ENCODE measurements around the gene HCN3.
"Not testable (repeated sequence)": the region's sequence is repeated elsewhere in the genome, so short reads cannot be mapped to it uniquely, and the experiment has no call there.

HCN3 gene

GRCh38 chr1:155277070-155277901, at the start of gene HCN3:
Gene HCN3, plus strand, starts transcription at chr1:155277463. Its CDS starts 128 bp downstream, at chr1:155277591.
- peak; percentile 98 for DNase-seq

GRCh38 chr1:155228096-155228427, 49.2 kb upstream of the HCN3 start:
- DNase-seq = no peak

DNA sequence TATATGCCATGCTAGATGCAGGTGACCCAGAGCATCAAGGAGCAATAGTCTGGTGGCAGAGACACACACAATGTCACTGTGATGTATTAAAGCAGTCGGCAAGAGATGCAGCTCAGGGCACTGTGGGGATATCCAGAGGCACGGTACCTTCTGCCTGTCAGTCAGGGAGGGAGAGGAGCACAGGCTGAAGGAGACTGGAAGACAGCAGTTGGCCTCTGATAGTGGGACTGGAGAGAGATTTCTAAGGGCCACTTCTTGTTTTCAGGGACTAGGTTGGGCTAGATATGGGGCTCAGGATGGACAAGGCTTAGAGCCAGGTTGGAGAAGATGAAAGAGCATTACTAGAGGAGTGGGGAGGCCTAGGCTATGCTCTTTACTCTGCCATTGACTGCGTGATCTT, 46.0 kb upstream of the HCN3 start:
- DNase-seq = not testable (repeated sequence)

GRCh38 chr1:155232001-155232978, 45.0 kb upstream of the HCN3 start:
- peak; percentile 93 for DNase-seq

DNA sequence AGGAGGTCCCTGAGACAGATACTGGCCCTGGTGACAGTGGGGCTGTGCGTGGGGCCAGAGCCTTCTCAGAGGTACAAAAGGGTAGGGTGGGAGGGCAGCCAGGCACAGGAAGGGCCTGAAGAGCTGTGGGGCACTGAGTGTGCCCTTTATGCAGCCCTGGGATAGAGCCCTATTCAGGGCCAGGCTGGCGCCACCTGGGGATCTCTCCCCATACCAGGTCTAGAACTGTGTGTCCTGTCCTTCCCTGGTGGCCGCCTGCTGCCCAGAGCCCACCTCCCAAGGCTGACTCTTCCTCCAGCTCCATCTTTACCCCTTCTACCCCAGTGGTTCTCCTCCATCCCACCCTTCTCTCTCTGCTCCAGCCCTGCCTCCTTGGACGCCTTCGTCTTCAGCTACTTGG, 43.8 kb upstream of the HCN3 start:
- DNase-seq = not testable (repeated sequence)

- not testable (repeated sequence) for DNase-seq
Observed at GRCh38 chr1:155235375-155235774, 41.9 kb upstream of the HCN3 start.

DNA sequence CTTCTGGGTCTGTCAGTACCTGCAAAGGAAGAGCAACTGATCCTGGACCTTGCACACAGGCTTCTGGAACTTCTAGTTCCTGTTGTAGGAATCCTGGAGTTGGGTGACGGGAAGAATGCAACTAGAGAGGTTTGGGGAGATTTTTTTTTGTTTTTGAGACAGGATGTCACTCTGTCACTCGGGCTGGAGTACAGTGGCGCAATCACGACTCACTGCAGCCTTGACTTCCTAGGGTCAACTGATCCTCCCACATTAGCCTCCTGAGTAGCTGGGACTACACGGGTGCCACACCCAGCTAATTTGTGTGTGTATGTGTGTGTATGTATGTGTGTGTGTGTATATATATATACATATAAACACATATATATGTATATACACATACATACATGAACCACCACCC, 40.8 kb upstream of the HCN3 start:
- DNase-seq = no peak

DNA sequence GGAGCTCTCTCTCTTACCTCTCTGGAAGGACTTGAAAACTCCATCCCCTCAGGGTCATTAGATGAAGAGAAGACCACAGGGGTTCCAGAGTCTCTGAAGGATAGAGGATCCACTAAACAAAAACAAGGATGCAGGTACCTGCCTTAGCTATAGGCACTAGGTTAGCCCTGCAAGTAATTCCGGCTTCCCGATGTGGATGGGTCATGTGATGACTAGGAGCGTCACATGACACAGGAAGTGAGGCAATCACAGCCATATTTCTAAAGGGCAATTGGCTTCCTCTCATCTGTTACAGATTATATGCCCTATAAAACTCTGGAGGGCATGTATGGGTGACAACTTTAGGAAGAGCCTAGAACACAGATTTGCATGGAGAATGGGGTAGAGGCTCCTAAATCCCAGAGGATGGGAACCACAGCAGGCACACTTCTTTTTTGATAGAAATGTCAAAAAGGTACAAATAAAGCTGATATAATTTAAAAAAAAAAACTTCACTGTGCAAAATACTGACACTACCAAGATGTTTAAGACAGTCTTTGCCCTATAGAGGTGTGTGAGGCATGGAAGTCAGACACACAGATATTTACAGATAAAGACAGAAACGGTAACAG, 36.1 kb upstream of the HCN3 start:
- peak; percentile 79 for DNase-seq

DNA sequence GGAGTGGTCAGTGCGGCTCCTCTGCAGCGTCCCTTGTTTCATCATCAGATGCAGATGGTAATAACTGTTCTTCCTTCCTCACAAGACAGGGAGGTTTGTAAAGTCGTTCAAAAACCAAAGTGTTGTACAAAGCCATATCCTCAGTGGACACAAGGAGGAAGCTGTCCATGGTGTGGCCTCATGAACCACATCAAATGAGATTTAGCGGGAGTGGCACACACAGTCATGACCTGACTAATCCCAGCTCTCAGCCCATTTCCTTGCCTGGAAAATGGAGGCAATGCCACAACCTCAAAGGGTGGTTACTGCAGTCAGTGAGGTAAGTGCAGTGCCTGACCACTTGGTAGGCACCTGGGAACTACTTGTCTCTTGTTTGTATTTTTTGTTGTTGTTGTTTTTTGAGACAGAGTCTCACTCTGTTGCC, 35.4 kb upstream of the HCN3 start:
- no peak for DNase-seq

DNA sequence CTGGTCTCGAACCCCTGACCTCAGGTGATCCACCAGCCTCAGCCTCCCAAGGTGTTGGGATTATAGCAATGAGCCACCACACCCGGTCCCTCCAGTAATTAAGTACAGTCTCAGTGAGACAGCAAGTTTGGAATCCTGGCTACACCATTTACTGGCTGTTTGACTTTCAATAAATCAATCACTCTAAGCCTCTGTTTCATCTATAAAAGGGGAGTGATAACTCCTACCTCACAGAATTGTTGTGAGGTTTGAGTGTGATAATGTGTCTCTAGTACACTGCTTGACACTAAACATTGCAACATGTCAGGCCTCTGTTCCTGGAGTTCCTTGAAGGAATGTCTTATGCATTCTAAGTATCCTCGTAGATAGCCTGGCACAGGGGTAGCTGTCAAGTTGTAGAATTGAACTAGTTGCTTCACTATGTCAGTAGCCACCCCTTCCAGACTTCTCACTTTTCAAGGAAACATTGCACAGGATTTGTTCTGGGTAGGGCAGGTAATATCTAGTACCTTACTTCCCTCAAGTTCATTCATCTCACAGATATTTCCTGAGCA, 34.4 kb upstream of the HCN3 start:
- no peak for DNase-seq

GRCh38 chr1:155244368-155245162, 32.7 kb upstream of the HCN3 start:
- peak; percentile 100 for DNase-seq

GRCh38 chr1:155245163-155245524, 32.1 kb upstream of the HCN3 start:
- DNase-seq = no peak

GRCh38 chr1:155246796-155247195, 30.5 kb upstream of the HCN3 start:
- DNase-seq = not testable (repeated sequence)

GRCh38 chr1:155247667-155248553, 29.4 kb upstream of the HCN3 start:
- no peak for DNase-seq

- peak; percentile 36 for DNase-seq
Observed at GRCh38 chr1:155250246-155250632, 27.0 kb upstream of the HCN3 start.

DNA sequence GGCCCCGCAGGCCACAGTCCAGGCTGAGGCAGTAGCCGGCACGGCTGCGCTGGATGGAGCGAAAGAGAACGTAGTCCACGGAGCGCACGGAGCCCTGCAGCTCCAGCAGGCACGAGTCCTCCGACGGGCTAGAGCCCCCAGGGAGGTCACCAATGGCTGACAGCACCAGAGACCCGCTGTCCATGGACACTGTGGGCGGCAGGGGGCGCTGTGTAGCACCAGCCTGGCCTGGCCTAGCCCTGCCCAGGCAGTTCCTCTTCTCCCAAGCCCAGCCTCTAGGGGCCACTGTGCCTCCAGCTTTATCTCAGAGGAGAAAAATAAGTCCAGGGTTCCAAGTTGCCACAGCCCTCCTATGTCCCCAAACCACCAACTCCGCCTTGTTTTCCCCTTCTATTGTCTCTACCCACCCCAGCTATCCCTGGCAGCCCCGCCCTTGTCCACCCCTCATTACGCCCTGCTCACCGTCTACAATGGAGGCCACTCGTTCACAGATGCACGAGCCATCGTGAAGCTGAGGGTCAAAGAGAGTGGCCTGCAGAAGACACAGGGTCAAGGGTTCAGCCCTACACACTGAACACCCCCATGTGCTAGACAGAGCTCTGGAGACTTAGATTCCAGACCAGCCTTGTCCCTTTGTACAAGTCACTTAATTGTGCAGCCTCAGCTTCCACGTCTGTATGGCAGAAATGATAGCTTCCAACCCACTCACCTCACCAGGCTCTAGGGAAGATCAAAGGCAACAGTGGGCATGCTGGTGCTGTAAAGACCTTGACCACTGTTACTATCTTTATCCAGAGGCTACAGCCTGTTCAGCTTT, 26.4 kb upstream of the HCN3 start:
- DNase-seq = peak; percentile 93

- DNase-seq = no peak
Observed at GRCh38 chr1:155251566-155251965, 25.7 kb upstream of the HCN3 start.

GRCh38 chr1:155253208-155253607, 24.1 kb upstream of the HCN3 start:
- no peak for DNase-seq

DNA sequence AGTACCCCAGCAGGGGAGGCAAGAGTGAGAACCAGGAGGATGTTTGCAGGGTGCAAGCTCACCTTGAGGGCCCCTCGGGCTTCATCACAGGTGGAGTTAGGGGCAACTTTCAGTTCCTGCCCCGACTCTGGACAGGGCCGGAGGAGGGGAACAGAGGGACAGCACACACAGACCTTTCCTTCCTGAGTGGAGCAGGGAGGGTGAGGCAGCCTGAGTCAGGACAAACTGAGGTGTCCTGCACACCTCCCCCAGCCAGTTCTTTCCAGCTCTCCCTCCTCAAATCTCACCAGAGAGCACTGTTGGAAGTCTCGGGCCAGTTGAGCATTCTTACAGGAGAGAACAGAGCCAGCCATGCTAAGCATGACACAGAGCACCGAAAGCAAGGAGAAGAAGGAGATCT, 23.5 kb upstream of the HCN3 start:
- no peak for DNase-seq

DNA sequence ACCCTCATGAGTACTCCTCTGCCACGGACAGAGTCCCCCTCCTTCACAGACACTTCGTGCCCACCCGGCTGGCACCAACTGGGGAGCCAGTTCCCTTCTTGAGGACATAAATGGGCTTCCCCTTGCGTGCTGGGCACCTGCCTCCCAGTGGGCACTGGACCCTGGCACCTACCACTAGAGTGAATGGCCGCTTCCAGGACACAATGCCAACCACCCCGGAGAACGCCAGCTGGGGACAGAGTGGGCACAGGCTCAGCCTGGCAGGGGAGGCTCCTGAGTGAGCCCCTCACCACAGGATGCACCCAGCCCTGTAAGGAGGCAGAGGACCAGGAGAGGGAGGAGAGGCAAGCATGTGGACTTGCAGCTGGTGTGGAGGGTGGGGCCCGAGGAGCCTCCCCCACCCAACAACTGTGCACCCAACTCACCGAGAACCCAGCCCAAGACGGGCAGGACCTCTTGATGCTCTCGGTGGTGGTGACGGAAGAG, 23.0 kb upstream of the HCN3 start:
- no peak for DNase-seq
